GM23248 (cell line): Measurements from ENCODE around the gene GOLGA3.

Experiments
- EZH2 ChIP-seq: fragments of 200-600 bp; sonication (generic); IDR thresholded peaks from 2 replicates; pipeline ENCODE4 v1.6.1; 2018; ENCODE audit warnings: antibody characterized with exemption, mild to moderate bottlenecking; ENCODE audit not compliant: insufficient read depth, poor library complexity, severe bottlenecking
- EZH2phosphoT487 ChIP-seq: fragments of 200-600 bp; sonication (generic); IDR thresholded peaks from 2 replicates; pipeline ENCODE4 v1.6.1; 2018; ENCODE audit warnings: antibody characterized with exemption, moderate library complexity, mild to moderate bottlenecking, low read depth; ENCODE audit not compliant: insufficient read depth

DNA sequence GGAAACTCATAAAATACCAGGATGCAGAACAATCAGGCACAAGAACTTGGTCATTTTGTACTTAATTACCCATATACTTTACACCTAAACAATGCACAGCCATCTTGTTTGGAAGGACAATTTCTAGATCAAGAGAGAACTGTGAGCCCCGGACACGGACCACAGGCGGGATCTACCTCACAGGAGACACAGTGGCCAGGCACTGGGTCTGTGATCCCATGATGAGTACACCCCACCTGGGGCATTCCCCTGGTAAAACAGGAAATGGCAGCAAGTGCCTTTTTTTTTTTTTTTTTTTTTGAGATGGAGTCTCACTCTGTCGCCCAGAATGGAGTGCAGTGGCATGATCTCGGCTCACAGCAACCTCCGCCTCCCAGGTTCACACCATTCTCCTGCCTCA is 15.2 kb downstream of the GOLGA3 start:
- TF ChIP-seq EZH2phosphoT487 (no peak), EZH2 (no peak)
